HEK293 (cell line): Measurements from ENCODE around the gene CEACAM4.

Experiments
- BCL6B ChIP-seq: fragments of 450-650 bp; formaldehyde crosslinking; IDR thresholded peaks from 2 replicates; pipeline ENCODE4 v1.5.1; 2017; ENCODE audit warnings: missing biosample characterization, missing genetic modification characterization
- YY1 ChIP-seq: fragments of 450-650 bp; formaldehyde crosslinking; IDR thresholded peaks from 2 replicates; pipeline ENCODE4 v1.5.1; 2018; ENCODE audit warnings: missing biosample characterization, missing genetic modification characterization
- ZNF114 ChIP-seq: fragments of 450-650 bp; formaldehyde crosslinking; IDR thresholded peaks from 2 replicates; pipeline ENCODE4 v1.5.0; 2017; ENCODE audit warnings: missing biosample characterization, missing genetic modification characterization
- ZNF18 ChIP-seq: fragments of 450-650 bp; formaldehyde crosslinking; IDR thresholded peaks from 2 replicates; pipeline ENCODE4 v1.5.1; 2016; ENCODE audit warnings: missing biosample characterization, missing genetic modification characterization
- ZNF37A ChIP-seq: fragments of 450-650 bp; IDR thresholded peaks from 2 replicates; pipeline ENCODE4 v1.5.1; 2018; ENCODE audit warnings: missing biosample characterization, missing genetic modification characterization
- ZNF433 ChIP-seq: fragments of 450-650 bp; formaldehyde crosslinking; IDR thresholded peaks from 2 replicates; pipeline ENCODE4 v1.5.1; 2016; ENCODE audit warnings: missing biosample characterization, missing genetic modification characterization, low read depth
- ZNF514 ChIP-seq: fragments of 450-650 bp; formaldehyde crosslinking; IDR thresholded peaks from 2 replicates; pipeline ENCODE4 v1.5.1; 2016; ENCODE audit warnings: missing biosample characterization, missing genetic modification characterization
- ZNF785 ChIP-seq: fragments of 450-650 bp; formaldehyde crosslinking; IDR thresholded peaks from 2 replicates; pipeline ENCODE4 v1.5.1; 2016; ENCODE audit warnings: missing biosample characterization, missing genetic modification characterization
- ZSCAN30 ChIP-seq: fragments of 450-650 bp; IDR thresholded peaks from 2 replicates; pipeline ENCODE4 v1.5.1; 2018; ENCODE audit warnings: missing biosample characterization, mild to moderate bottlenecking, missing genetic modification characterization, moderate library complexity
- TF ChIP-seq, protein P1 (sequence below): fragments of 450-650 bp; formaldehyde crosslinking; IDR thresholded peaks from 2 replicates; pipeline ENCODE4 v1.5.1; 2016; ENCODE audit warnings: missing biosample characterization, missing genetic modification characterization
- TF ChIP-seq, protein P2 (sequence below): fragments of 450-650 bp; formaldehyde crosslinking; IDR thresholded peaks from 2 replicates; pipeline ENCODE4 v1.5.1; 2016; ENCODE audit warnings: missing biosample characterization, missing genetic modification characterization

- no peak for TF ChIP-seq ZNF114 (tag by site-specific recombination)
- TF ChIP-seq ZNF18 (tag by site-specific recombination), result no peak
- TF ChIP-seq ZSCAN30 (tag by site-specific recombination), result no peak
- TF ChIP-seq, protein P1, sequence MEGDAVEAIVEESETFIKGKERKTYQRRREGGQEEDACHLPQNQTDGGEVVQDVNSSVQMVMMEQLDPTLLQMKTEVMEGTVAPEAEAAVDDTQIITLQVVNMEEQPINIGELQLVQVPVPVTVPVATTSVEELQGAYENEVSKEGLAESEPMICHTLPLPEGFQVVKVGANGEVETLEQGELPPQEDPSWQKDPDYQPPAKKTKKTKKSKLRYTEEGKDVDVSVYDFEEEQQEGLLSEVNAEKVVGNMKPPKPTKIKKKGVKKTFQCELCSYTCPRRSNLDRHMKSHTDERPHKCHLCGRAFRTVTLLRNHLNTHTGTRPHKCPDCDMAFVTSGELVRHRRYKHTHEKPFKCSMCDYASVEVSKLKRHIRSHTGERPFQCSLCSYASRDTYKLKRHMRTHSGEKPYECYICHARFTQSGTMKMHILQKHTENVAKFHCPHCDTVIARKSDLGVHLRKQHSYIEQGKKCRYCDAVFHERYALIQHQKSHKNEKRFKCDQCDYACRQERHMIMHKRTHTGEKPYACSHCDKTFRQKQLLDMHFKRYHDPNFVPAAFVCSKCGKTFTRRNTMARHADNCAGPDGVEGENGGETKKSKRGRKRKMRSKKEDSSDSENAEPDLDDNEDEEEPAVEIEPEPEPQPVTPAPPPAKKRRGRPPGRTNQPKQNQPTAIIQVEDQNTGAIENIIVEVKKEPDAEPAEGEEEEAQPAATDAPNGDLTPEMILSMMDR, result no peak
- no peak for TF ChIP-seq YY1 (tag by site-specific recombination)
- no peak for TF ChIP-seq ZNF433 (tag by site-specific recombination)
- TF ChIP-seq ZNF785 (tag by site-specific recombination), result no peak
- no peak for TF ChIP-seq ZNF514
- no peak for TF ChIP-seq BCL6B (tag by site-specific recombination)
- TF ChIP-seq, protein P2, sequence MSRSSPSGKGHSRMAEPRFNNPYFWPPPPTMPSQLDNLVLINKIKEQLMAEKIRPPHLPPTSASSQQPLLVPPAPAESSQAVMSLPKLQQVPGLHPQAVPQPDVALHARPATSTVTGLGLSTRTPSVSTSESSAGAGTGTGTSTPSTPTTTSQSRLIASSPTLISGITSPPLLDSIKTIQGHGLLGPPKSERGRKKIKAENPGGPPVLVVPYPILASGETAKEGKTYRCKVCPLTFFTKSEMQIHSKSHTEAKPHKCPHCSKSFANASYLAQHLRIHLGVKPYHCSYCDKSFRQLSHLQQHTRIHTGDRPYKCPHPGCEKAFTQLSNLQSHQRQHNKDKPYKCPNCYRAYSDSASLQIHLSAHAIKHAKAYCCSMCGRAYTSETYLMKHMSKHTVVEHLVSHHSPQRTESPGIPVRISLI, result no peak
- TF ChIP-seq ZNF37A, result no peak
Measured at GRCh38 chr19:41621654-41622053, 5.2 kb downstream of the CEACAM4 start.
